Measurements from ENCODE around the gene NCKAP5.

NCKAP5 gene

DNA sequence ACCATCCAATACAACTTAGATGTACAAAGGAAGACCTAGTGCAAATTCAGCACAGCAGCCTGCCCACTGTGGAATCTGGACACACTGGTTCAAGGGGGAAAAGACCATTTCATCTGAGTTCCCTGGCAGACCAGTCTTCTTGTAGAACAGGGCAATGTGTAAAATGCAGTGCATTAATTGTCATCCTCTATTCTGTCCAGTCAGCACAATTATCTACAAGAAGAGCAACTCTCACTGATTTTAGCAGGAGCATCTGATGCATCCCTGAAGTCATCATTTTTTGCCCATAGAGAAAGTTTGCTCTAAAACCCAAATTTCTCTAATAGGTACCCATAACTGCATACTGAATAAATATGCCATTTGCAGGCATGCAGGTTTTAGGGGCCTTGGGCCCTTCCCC, 816.4 kb downstream of the NCKAP5 start:
- H3K9ac ChIP-seq (ENCODE audit: low read length in 2 of 2), result no peak overlapping the region

DNA sequence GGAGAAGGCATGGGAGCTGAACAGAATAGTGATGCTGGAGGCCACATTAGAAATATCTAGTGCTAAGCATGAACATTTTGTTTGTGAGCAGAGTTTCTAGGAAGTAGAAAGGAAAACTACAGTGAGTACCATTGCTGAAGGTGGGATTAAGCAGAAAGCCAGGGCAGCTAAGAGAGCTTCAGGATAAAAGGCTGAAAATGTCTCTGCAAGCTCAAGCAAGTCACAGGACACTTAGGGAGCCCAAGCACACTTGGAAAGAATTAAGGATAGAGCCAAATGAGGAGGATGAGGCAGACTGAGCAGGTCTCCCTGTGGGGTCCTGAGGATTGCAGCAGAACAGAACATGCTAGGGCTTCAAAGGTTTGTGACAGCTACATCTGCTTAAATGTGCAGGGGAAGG, 817.7 kb downstream of the NCKAP5 start:
- H3K36me3 ChIP-seq (ENCODE audit: control insufficient read depth in 2 of 2, insufficient read depth in 2 of 2, low read length in 2 of 2), result no peaks in the 10 kb centered on the region
- H3K9me3 ChIP-seq (ENCODE audit: control insufficient read depth in 2 of 2, low read length in 2 of 2), result no peaks in the 10 kb centered on the region
- no peak overlapping the region for H3K4me3 ChIP-seq (ENCODE audit: low read length in 2 of 2)
- H3K9ac ChIP-seq (ENCODE audit: low read length in 2 of 2), result no peak overlapping the region
- H3K27me3 ChIP-seq (ENCODE audit: control insufficient read depth in 1 of 2, insufficient read depth in 2 of 2, low read length in 2 of 2), result no peaks in the 10 kb centered on the region
- H3K4me1 ChIP-seq (ENCODE audit: control insufficient read depth, insufficient read depth, low read length), result no peaks in the 10 kb centered on the region
- no peak overlapping the region for H3K27ac ChIP-seq (ENCODE audit: low read length)

More for the DNA sequence above, 816.4 kb downstream of the NCKAP5 start:
- Histone ChIP-seq H3K4me3 (ENCODE audit: low read length in 2 of 2) (no peak overlapping the region), H3K27ac (ENCODE audit: low read length) (no peak overlapping the region), H3K4me1 (ENCODE audit: control insufficient read depth, insufficient read depth, low read length) (no peaks in the 10 kb centered on the region), H3K36me3 (ENCODE audit: control insufficient read depth in 2 of 2, insufficient read depth in 2 of 2, low read length in 2 of 2) (no peaks in the 10 kb centered on the region), H3K9me3 (ENCODE audit: control insufficient read depth in 2 of 2, low read length in 2 of 2) (no peaks in the 10 kb centered on the region), H3K27me3 (ENCODE audit: control insufficient read depth in 1 of 2, insufficient read depth in 2 of 2, low read length in 2 of 2) (no peaks in the 10 kb centered on the region)

DNA sequence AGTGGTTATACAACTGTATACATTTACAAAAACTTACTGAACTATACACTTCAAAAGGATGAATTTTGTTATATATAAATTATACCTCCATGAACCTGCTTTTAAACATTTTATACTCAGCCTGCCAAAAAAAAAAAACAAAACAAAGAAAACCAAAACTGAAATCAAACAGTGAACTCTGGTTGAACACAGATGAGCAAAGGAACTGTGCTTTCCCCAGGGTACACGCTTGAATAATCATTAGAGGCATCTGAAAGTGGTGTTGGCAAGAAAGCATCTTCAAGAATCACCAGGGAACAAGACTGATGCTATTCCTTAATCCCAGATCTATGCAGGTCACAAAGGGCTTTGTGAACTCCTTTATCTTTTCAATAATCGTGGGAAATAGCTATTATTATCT, 821.2 kb downstream of the NCKAP5 start:
- Histone ChIP-seq H3K36me3 (ENCODE audit: control insufficient read depth in 2 of 2, insufficient read depth in 2 of 2, low read length in 2 of 2) (no peaks in the 10 kb centered on the region), H3K4me1 (ENCODE audit: control insufficient read depth, insufficient read depth, low read length) (no peaks in the 10 kb centered on the region), H3K9ac (ENCODE audit: low read length in 2 of 2) (no peak overlapping the region), H3K9me3 (ENCODE audit: control insufficient read depth in 2 of 2, low read length in 2 of 2) (no peaks in the 10 kb centered on the region), H3K27me3 (ENCODE audit: control insufficient read depth in 1 of 2, insufficient read depth in 2 of 2, low read length in 2 of 2) (no peaks in the 10 kb centered on the region), H3K27ac (ENCODE audit: low read length) (no peak overlapping the region), H3K4me3 (ENCODE audit: low read length in 2 of 2) (no peak overlapping the region)

DNA sequence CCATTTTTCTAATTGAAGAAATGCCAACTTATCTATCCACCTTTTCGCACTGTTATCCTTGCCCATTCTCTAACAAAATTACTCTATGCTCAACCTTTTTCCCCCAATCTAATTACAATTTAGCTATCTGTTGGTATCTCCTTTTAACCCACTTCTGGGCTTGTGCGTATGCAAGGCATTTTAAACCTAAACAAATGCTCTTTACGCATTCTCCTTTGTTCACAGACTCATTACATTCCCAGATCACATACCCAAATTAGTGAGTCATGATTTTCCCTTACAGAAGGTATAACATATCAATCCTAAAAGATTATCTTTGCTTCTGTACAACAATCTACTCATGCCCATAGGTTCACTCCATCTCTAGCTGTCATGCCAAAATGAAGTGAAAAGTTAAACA, 826.5 kb downstream of the NCKAP5 start:
- Histone ChIP-seq H3K27ac (ENCODE audit: low read length) (no peak overlapping the region), H3K9me3 (ENCODE audit: control insufficient read depth in 2 of 2, low read length in 2 of 2) (no peaks in the 10 kb centered on the region), H3K4me1 (ENCODE audit: control insufficient read depth, insufficient read depth, low read length) (no peaks in the 10 kb centered on the region), H3K27me3 (ENCODE audit: control insufficient read depth in 1 of 2, insufficient read depth in 2 of 2, low read length in 2 of 2) (no peaks in the 10 kb centered on the region), H3K36me3 (ENCODE audit: control insufficient read depth in 2 of 2, insufficient read depth in 2 of 2, low read length in 2 of 2) (no peaks in the 10 kb centered on the region), H3K9ac (ENCODE audit: low read length in 2 of 2) (no peak overlapping the region), H3K4me3 (ENCODE audit: low read length in 2 of 2) (no peak overlapping the region)

DNA sequence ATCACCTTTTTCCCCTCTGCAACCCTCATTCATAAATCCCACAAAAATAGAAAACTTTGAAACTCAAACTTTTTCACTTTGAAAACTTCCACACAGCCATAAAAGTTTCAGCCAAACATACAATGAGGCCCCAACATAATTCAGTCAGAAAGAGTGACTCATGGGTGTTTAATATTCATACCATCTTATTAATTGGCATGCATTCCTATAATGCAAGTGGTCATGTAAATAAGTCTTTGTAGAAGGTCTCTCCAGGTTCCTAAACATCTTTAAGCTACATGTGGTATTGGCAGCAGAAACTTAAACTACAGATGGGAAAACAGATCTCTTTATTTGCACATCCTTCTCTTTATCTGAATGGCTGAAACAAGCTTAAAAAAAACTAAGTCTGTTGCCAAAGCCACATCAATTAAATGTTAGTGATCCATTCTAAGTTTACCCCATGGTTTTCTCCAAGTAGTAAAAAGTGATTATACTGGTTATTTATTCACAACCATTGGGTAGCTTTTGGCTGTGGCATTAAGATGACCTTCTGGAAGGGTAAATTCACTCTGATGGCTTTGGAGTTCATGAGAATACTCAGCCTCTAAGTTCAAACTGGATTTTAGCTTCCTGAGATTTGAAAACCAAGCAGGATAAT, 828.1 kb downstream of the NCKAP5 start:
- H3K36me3 ChIP-seq (ENCODE audit: control insufficient read depth in 2 of 2, insufficient read depth in 2 of 2, low read length in 2 of 2), result no peaks in the 10 kb centered on the region
- H3K4me3 ChIP-seq (ENCODE audit: low read length in 2 of 2), result no peak overlapping the region
- no peak overlapping the region for H3K9ac ChIP-seq (ENCODE audit: low read length in 2 of 2)
- H3K4me1 ChIP-seq (ENCODE audit: control insufficient read depth, insufficient read depth, low read length), result no peaks in the 10 kb centered on the region
- H3K9me3 ChIP-seq (ENCODE audit: control insufficient read depth in 2 of 2, low read length in 2 of 2), result no peaks in the 10 kb centered on the region
- no peaks in the 10 kb centered on the region for H3K27me3 ChIP-seq (ENCODE audit: control insufficient read depth in 1 of 2, insufficient read depth in 2 of 2, low read length in 2 of 2)
- no peak overlapping the region for H3K27ac ChIP-seq (ENCODE audit: low read length)

DNA sequence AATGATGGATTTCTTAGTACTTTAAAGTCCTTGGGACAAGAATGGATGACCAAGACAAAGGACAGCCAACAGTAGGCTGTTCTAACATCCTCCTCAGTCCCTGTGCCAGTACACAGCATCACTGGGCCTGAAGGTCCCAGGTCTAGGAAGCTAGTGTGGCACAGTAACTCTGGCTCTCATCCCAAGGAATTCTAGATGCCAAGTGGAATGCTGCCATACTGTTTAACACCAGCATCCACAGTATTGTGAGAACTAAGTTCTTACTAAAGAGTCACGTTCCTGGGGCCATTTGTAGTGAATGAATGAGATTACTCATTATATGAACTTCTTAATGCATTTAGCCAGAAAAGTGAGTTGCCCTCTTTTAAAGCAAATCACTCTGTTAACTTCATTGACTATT, 830.0 kb downstream of the NCKAP5 start:
- Histone ChIP-seq H3K27me3 (ENCODE audit: control insufficient read depth in 1 of 2, insufficient read depth in 2 of 2, low read length in 2 of 2) (no peaks in the 10 kb centered on the region), H3K4me1 (ENCODE audit: control insufficient read depth, insufficient read depth, low read length) (no peaks in the 10 kb centered on the region), H3K36me3 (ENCODE audit: control insufficient read depth in 2 of 2, insufficient read depth in 2 of 2, low read length in 2 of 2) (no peaks in the 10 kb centered on the region), H3K27ac (ENCODE audit: low read length) (no peak overlapping the region), H3K4me3 (ENCODE audit: low read length in 2 of 2) (no peak overlapping the region), H3K9ac (ENCODE audit: low read length in 2 of 2) (no peak overlapping the region), H3K9me3 (ENCODE audit: control insufficient read depth in 2 of 2, low read length in 2 of 2) (no peaks in the 10 kb centered on the region)

DNA sequence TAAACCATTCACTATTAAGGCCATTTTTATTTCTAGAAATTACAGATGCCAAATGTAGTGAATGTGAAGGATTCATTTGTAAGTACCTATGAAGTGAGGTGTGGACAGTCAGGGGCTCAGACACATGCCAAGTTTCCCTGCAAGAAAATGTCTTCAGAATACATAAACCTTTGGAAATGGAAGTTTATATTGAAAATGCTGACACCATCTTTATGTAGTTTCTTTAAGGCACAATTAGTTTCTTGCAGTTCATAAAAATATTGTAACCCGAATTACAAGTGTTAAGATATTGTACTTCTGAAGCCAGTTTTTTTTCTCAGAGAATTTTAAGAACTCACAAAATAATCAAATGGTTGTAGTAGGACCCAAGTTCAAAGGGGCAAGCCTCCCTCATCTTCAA, 832.2 kb downstream of the NCKAP5 start:
- Histone ChIP-seq H3K27me3 (ENCODE audit: control insufficient read depth in 1 of 2, insufficient read depth in 2 of 2, low read length in 2 of 2) (no peaks in the 10 kb centered on the region), H3K9ac (ENCODE audit: low read length in 2 of 2) (no peak overlapping the region), H3K4me1 (ENCODE audit: control insufficient read depth, insufficient read depth, low read length) (no peaks in the 10 kb centered on the region), H3K4me3 (ENCODE audit: low read length in 2 of 2) (no peak overlapping the region), H3K27ac (ENCODE audit: low read length) (no peak overlapping the region), H3K36me3 (ENCODE audit: control insufficient read depth in 2 of 2, insufficient read depth in 2 of 2, low read length in 2 of 2) (no peaks in the 10 kb centered on the region), H3K9me3 (ENCODE audit: control insufficient read depth in 2 of 2, low read length in 2 of 2) (no peaks in the 10 kb centered on the region)

DNA sequence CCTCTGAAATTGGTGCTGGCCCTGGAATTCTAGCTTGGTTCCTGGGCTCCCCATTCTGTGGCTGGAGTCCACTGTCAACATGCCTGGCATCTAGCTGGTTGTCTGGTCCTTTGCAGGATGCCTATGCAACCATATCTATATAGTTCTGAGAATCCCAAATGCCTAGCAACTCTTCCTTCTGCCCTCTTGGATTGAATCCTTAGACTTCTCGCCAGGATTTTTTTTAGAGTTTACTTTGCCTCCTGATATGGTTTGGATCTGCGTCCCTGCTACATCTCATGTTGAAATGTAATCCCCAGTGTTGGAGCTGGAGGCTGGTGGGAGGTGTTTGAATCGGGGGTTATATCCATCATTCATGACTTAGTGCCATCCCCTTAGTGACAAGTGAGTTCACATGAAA, 833.3 kb downstream of the NCKAP5 start:
- no peak overlapping the region for H3K9ac ChIP-seq (ENCODE audit: low read length in 2 of 2)
- H3K27me3 ChIP-seq (ENCODE audit: control insufficient read depth in 1 of 2, insufficient read depth in 2 of 2, low read length in 2 of 2), result no peaks in the 10 kb centered on the region
- no peaks in the 10 kb centered on the region for H3K36me3 ChIP-seq (ENCODE audit: control insufficient read depth in 2 of 2, insufficient read depth in 2 of 2, low read length in 2 of 2)
- no peaks in the 10 kb centered on the region for H3K9me3 ChIP-seq (ENCODE audit: control insufficient read depth in 2 of 2, low read length in 2 of 2)
- H3K27ac ChIP-seq (ENCODE audit: low read length), result no peak overlapping the region
- H3K4me3 ChIP-seq (ENCODE audit: low read length in 2 of 2), result no peak overlapping the region
- no peaks in the 10 kb centered on the region for H3K4me1 ChIP-seq (ENCODE audit: control insufficient read depth, insufficient read depth, low read length)

DNA sequence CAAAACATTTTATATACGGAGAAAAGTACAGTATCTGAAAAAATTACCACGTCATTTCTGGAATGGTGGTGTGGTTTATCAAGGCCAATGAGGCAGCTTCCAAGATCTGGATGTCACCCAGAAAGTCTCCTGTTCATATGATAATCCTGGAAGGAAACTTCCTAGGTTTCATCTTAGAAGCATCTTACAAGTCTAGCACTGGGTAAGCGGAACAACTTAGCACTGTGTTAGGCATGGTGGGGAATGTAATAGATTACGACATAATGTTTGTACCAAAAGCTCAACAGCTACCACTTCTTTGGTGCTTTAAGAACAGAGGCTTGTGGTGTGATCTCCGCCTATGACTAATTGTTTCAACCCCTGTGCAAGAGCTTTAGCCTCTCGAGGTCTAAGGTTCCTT, 835.2 kb downstream of the NCKAP5 start:
- no peaks in the 10 kb centered on the region for H3K36me3 ChIP-seq (ENCODE audit: control insufficient read depth in 2 of 2, insufficient read depth in 2 of 2, low read length in 2 of 2)
- no peak overlapping the region for H3K27ac ChIP-seq (ENCODE audit: low read length)
- no peak overlapping the region for H3K9ac ChIP-seq (ENCODE audit: low read length in 2 of 2)
- no peaks in the 10 kb centered on the region for H3K9me3 ChIP-seq (ENCODE audit: control insufficient read depth in 2 of 2, low read length in 2 of 2)
- no peaks in the 10 kb centered on the region for H3K27me3 ChIP-seq (ENCODE audit: control insufficient read depth in 1 of 2, insufficient read depth in 2 of 2, low read length in 2 of 2)
- H3K4me3 ChIP-seq (ENCODE audit: low read length in 2 of 2), result no peak overlapping the region
- H3K4me1 ChIP-seq (ENCODE audit: control insufficient read depth, insufficient read depth, low read length), result no peaks in the 10 kb centered on the region

DNA sequence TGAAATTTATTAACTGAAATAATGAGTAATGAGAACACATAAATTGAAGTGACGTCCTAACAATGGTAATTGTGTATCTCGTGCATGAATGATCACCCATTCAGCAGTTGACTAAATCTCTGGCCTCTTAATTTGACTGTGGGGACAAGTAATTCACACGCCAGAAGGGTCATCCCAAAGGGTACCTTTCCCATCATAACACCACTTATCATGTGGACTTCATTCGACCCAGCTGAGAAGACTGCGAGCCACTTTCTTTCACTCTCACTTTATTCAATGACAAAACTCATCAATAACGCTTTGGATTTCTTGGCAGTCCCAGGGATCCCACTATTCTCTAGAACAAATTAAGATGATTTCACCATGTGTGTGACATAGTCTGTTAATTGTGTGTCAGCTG, 835.6 kb downstream of the NCKAP5 start:
- Histone ChIP-seq H3K9me3 (ENCODE audit: control insufficient read depth in 2 of 2, low read length in 2 of 2) (no peaks in the 10 kb centered on the region), H3K27ac (ENCODE audit: low read length) (no peak overlapping the region), H3K9ac (ENCODE audit: low read length in 2 of 2) (no peak overlapping the region), H3K4me1 (ENCODE audit: control insufficient read depth, insufficient read depth, low read length) (no peaks in the 10 kb centered on the region), H3K4me3 (ENCODE audit: low read length in 2 of 2) (no peak overlapping the region), H3K36me3 (ENCODE audit: control insufficient read depth in 2 of 2, insufficient read depth in 2 of 2, low read length in 2 of 2) (no peaks in the 10 kb centered on the region), H3K27me3 (ENCODE audit: control insufficient read depth in 1 of 2, insufficient read depth in 2 of 2, low read length in 2 of 2) (no peaks in the 10 kb centered on the region)

DNA sequence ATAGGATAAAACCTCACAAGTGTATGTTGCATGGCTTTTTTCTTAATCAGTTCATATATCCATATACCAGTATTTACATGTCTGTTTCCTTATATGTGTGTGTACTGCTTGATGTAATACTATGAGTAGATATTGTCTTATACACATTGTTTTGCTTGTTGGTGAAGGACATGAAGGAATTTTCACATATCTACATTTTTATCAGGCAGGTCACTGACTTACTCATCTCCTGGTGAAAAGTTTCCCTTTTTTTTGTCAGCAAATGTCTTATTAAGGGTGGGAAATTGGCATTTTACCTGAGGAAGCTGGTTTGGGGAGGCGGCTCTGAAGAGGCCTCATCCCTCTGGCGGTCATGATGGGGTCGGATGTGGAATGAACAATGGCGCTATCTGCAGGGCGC, 836.8 kb downstream of the NCKAP5 start:
- no peak overlapping the region for H3K4me3 ChIP-seq (ENCODE audit: low read length in 2 of 2)
- no peak overlapping the region for H3K27ac ChIP-seq (ENCODE audit: low read length)
- no peaks in the 10 kb centered on the region for H3K36me3 ChIP-seq (ENCODE audit: control insufficient read depth in 2 of 2, insufficient read depth in 2 of 2, low read length in 2 of 2)
- H3K9ac ChIP-seq (ENCODE audit: low read length in 2 of 2), result no peak overlapping the region
- H3K9me3 ChIP-seq (ENCODE audit: control insufficient read depth in 2 of 2, low read length in 2 of 2), result no peaks in the 10 kb centered on the region
- H3K27me3 ChIP-seq (ENCODE audit: control insufficient read depth in 1 of 2, insufficient read depth in 2 of 2, low read length in 2 of 2), result no peaks in the 10 kb centered on the region
- no peaks in the 10 kb centered on the region for H3K4me1 ChIP-seq (ENCODE audit: control insufficient read depth, insufficient read depth, low read length)

Data from stomach smooth muscle (tissue), 2 donors.